Esophagus (tissue), 2 donors: Measurements from ENCODE around the gene PHF12. TPM values are rescaled to one million over a fixed set of nuclear protein-coding genes. Genes with fewer than 3 reads are reported as not detected.
A peak's percentile ranks its signal among the peaks of the same experiment; 100 is the strongest.

Source experiments
- H3K27ac ChIP-seq, 2 donors: one replicate each; pipeline ENCODE4 v1.5.1; 2013; ENCODE audit warnings: low read depth in 2 of 2, mild to moderate bottlenecking in 2 of 2, inconsistent platforms in 1 of 2, low read length in 1 of 2, moderate library complexity in 1 of 2
- H3K27me3 ChIP-seq, 2 donors: one replicate each; pipeline ENCODE4 v1.6.1; 2013; ENCODE audit warnings: low read length in 2 of 2, control low read depth in 1 of 2, mild to moderate bottlenecking in 1 of 2; ENCODE audit not compliant: insufficient read depth in 2 of 2, control insufficient read depth in 1 of 2
- H3K36me3 ChIP-seq, 2 donors: one replicate each; pipeline ENCODE4 v1.6.1; 2013; ENCODE audit warnings: low read length in 1 of 2; ENCODE audit not compliant: control insufficient read depth in 2 of 2, insufficient read depth in 2 of 2
- H3K4me1 ChIP-seq, 2 donors: one replicate each; pipeline ENCODE4 v1.6.1; 2013; ENCODE audit warnings: low read length in 1 of 2; ENCODE audit not compliant: control insufficient read depth in 2 of 2, insufficient read depth in 2 of 2
- H3K4me3 ChIP-seq, 2 donors: one replicate each; pipeline ENCODE4 v1.5.1; 2013; ENCODE audit warnings: low read length in 2 of 2, mild to moderate bottlenecking in 2 of 2, low read depth in 1 of 2, moderate library complexity in 1 of 2
- H3K9me3 ChIP-seq, 2 donors: one replicate each; pipeline ENCODE4 v1.6.1; 2013; ENCODE audit warnings: mild to moderate bottlenecking in 2 of 2, low read depth in 1 of 2, low read length in 1 of 2, moderate library complexity in 1 of 2; ENCODE audit not compliant: control insufficient read depth in 2 of 2, insufficient read depth in 1 of 2
- WGBS, 2 donors: extraction: QIAGEN DNeasy Blood & Tissue Kit; methylation state at CpG; one replicate each; pipeline ENCODE4 v1.1.7; 2013; 5-methylcytosine and 5-hydroxymethylcytosine counted together
- polyA plus RNA-seq, 2 donors: library from polyadenylated mRNA; stranded (reverse); fragments of 200-250 nt; gene quantifications; one replicate each; pipeline ENCODE4 v1.2.3, GENCODE V29; 2013
- donor health status: healthy with polysubstance abuse.
- donor health status: Bipolar disorder and iron deficiency.

The PHF12 gene
- polyA plus RNA-seq, 2 donors = 8.6 to 9.1 TPM

- Histone ChIP-seq H3K27ac (no peak overlapping the region), H3K36me3 (peaks cover 9% of the 10 kb centered on the region in 2 donors), H3K9me3 (no peaks in the 10 kb centered on the region), H3K4me3 (no peak overlapping the region), H3K27me3 (no peaks in the 10 kb centered on the region), H3K4me1 (peaks cover 0 to 2% of the 10 kb centered on the region in 2 donors)
- 78 to 83% methylated on average over 3 of the region's 3 CpGs for WGBS, 2 donors
These were observed 76.6 kb downstream of the PHF12 start for GRCh38 chr17:28874750-28875149.

GRCh38 chr17:28873839-28874238 lies 77.5 kb downstream of the PHF12 start:
- H3K4me1 ChIP-seq = peaks cover 0 to 2% of the 10 kb centered on the region in 2 donors
- no peak overlapping the region for H3K27ac ChIP-seq
- 89 to 93% methylated on average over 7 of the region's 7 CpGs for WGBS, 2 donors
- H3K36me3 ChIP-seq = peaks cover 0 to under 1% of the 10 kb centered on the region in 2 donors
- no peaks in the 10 kb centered on the region for H3K27me3 ChIP-seq
- H3K9me3 ChIP-seq = no peaks in the 10 kb centered on the region
- H3K4me3 ChIP-seq = no peak overlapping the region

- Histone ChIP-seq H3K27ac (peak overlapping the region; percentile 28 to 29), H3K4me3 (no peak overlapping the region), H3K4me1 (peaks cover 0 to under 1% of the 10 kb centered on the region in 2 donors), H3K27me3 (no peaks in the 10 kb centered on the region), H3K36me3 (no peaks in the 10 kb centered on the region), H3K9me3 (no peaks in the 10 kb centered on the region)
- WGBS, 2 donors = 74 to 77% methylated on average over 6 of the region's 6 CpGs
These were observed 80.2 kb downstream of the PHF12 start for GRCh38 chr17:28871056-28871579.

GRCh38 chr17:28867276-28867675 lies 84.0 kb downstream of the PHF12 start:
- no peaks in the 10 kb centered on the region for H3K9me3 ChIP-seq
- no peaks in the 10 kb centered on the region for H3K27me3 ChIP-seq
- no peaks in the 10 kb centered on the region for H3K36me3 ChIP-seq
- no peak overlapping the region for H3K27ac ChIP-seq
- WGBS, 2 donors = 92 to 93% methylated on average over 7 of the region's 7 CpGs
- no peak overlapping the region for H3K4me3 ChIP-seq
- no peaks in the 10 kb centered on the region for H3K4me1 ChIP-seq

- WGBS, 2 donors = 80 to 83% methylated on average over 13 of the region's 13 CpGs
- Histone ChIP-seq H3K27ac (no peak overlapping the region), H3K4me1 (no peaks in the 10 kb centered on the region), H3K9me3 (no peaks in the 10 kb centered on the region), H3K27me3 (no peaks in the 10 kb centered on the region), H3K36me3 (peaks cover 0 to 5% of the 10 kb centered on the region in 2 donors), H3K4me3 (no peak overlapping the region)
These were observed 85.2 kb downstream of the PHF12 start for GRCh38 chr17:28865946-28866752.

DNA sequence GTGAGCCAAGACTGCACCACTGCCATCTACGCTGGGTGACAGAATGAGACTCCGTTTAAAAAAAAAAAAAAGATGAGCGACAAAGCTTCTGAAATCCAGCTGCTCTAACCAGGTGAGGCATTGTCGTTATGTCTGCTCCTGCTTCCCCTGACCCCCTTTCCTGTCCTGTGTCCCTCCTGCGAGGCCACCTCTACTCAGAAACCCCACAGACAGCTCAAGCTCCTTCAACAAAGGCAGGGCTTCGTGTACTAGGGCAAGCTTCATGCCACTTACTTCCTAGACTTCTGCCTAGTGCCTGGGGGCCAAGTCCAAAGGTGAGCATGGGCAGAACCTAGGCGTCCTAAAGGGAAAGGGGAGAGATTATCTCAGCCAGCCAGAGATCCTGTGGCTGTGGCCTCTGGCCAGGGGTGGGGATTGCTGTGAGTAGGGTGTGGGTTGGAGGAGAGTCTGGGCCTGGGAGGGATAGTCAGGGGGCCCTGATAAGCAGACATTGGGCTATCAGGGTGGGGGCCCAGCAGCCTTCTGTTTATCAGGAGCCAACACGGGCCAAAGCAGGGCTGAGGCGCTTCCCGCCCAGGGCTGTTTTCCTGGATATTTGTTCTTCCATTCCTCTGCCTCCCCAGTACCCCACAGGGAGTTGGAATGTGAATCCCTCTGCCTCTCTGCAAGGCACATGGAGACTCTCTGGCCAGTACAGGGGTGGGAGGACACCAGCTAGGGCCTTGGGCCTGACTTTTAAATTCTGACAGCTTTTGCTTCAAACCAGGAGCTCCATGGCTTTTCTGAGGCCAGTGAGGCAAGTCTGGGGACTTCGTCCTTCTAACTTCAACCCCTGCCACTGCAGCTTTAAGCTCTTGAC lies 86.1 kb downstream of the PHF12 start:
- peaks cover 6 to 11% of the 10 kb centered on the region in 2 donors for H3K36me3 ChIP-seq
- H3K27me3 ChIP-seq = no peaks in the 10 kb centered on the region
- no peaks in the 10 kb centered on the region for H3K4me1 ChIP-seq
- no peak overlapping the region for H3K27ac ChIP-seq
- H3K9me3 ChIP-seq = no peaks in the 10 kb centered on the region
- WGBS, 2 donors = 73 to 82% methylated on average over 10 to 11 of the region's 11 CpGs
- no peak overlapping the region for H3K4me3 ChIP-seq

DNA sequence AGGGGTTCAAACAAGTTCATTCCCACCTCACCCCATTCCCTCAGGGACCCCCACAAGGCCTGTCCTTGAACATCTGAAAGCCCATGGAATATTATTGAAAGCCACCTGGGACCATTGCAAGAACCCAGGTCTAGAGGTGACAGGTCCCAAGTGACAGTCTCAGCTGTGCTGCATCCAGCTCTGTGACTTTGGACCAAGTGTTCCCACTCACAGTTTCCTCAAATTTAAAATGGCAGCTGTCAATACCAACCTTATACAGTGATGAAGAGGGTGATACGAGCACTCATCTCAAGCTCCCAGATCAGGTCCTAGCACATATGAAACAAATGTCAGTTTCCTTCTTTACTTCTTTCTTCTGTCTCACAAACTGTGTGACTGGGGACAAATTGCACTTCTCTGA lies 87.4 kb downstream of the PHF12 start:
- H3K27ac ChIP-seq = no peak overlapping the region

DNA sequence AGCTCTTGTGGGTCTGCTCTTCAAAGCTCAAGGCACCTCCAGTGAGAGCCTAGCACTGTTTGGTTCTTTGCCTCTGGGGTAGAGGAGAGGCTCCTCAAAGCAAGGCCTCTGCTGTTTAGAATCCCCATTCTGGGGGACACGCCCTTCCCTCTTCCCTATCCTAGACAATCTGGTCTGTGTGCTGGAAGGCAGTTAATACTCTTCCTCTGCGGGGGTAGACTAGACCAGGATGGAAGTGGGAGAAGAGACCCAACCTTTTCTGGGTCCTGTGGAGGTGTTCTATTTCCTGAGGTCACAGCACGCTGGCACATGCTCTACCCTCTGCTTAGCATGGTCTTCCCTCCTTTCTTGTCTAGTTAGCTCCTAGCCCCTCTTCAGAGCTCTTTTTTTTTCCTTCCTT lies 88.8 kb downstream of the PHF12 start:
- H3K27ac ChIP-seq = no peak overlapping the region
- H3K4me3 ChIP-seq = no peak overlapping the region
- H3K9me3 ChIP-seq = no peaks in the 10 kb centered on the region
- H3K4me1 ChIP-seq = no peaks in the 10 kb centered on the region
- 94 to 96% methylated on average over 3 of the region's 3 CpGs for WGBS, 2 donors
- H3K36me3 ChIP-seq = peaks cover 9 to 19% of the 10 kb centered on the region in 2 donors
- H3K27me3 ChIP-seq = no peaks in the 10 kb centered on the region

More for the DNA sequence above, 87.4 kb downstream of the PHF12 start:
- Histone ChIP-seq H3K27me3 (no peaks in the 10 kb centered on the region), H3K36me3 (peaks cover 6 to 13% of the 10 kb centered on the region in 2 donors), H3K4me3 (no peak overlapping the region), H3K4me1 (no peaks in the 10 kb centered on the region), H3K9me3 (no peaks in the 10 kb centered on the region)
- WGBS, 2 donors = 91 to 96% methylated on average over 1 of the region's 1 CpG

GRCh38 chr17:28861393-28862203 lies 89.7 kb downstream of the PHF12 start:
- no peaks in the 10 kb centered on the region for H3K27me3 ChIP-seq
- H3K4me3 ChIP-seq = no peak overlapping the region
- no peaks in the 10 kb centered on the region for H3K4me1 ChIP-seq
- no peaks in the 10 kb centered on the region for H3K9me3 ChIP-seq
- H3K27ac ChIP-seq = no peak overlapping the region
- peaks cover 9 to 19% of the 10 kb centered on the region in 2 donors for H3K36me3 ChIP-seq
- 70 to 73% methylated on average over 8 of the region's 8 CpGs for WGBS, 2 donors
